GM12878 (cell line): Measurements from ENCODE around the gene CCDC184.

Experiments
- ASH2L ChIP-seq: fragments of 300-600, 200-600 bp; sonication (generic); IDR thresholded peaks from 2 replicates; pipeline ENCODE4 v1.6.1; 2017; ENCODE audit warnings: low read depth, mild to moderate bottlenecking, borderline replicate concordance
- BCL3 ChIP-seq: IDR thresholded peaks from 2 replicates; pipeline ENCODE4 v1.6.1; 2011; ENCODE audit warnings: borderline replicate concordance, low read depth, mild to moderate bottlenecking, moderate library complexity, low read length; ENCODE audit not compliant: insufficient read depth, poor library complexity, severe bottlenecking
- CTCF ChIP-seq, 3 experiments: IDR thresholded peaks in 2 of 3; conservative IDR thresholded peaks in 1 of 3; 2 replicates each; pipeline ENCODE4 v1.5.1; 2011; ENCODE audit warnings: low read depth in 3 of 3, low read length in 3 of 3, mild to moderate bottlenecking in 3 of 3, control low read depth in 2 of 3, moderate library complexity in 2 of 3, inconsistent platforms in 1 of 3, mixed read lengths in 1 of 3; ENCODE audit not compliant: control insufficient read depth in 2 of 3, insufficient read depth in 1 of 3; ENCODE audit errors: extremely low read depth in 1 of 3
- ESRRA ChIP-seq: IDR thresholded peaks from 2 replicates; pipeline ENCODE4 v1.6.1; 2012; ENCODE audit warnings: mild to moderate bottlenecking, low read length, improper control_type of control experiment
- EZH2 ChIP-seq: IDR thresholded peaks from 2 replicates; pipeline ENCODE4 v1.6.1; 2012; ENCODE audit warnings: low read depth, mild to moderate bottlenecking, control low read depth, inconsistent platforms, low read length, borderline replicate concordance; ENCODE audit not compliant: control insufficient read depth
- JUND ChIP-seq: IDR thresholded peaks from 2 replicates; pipeline ENCODE4 v1.6.1; 2012; ENCODE audit warnings: low read depth, mild to moderate bottlenecking, low read length, improper control_type of control experiment, moderate library complexity
- MYC ChIP-seq: IDR thresholded peaks from 2 replicates; pipeline ENCODE4 v1.6.1; 2011; ENCODE audit warnings: mild to moderate bottlenecking, low read length, moderate library complexity, inconsistent platforms; ENCODE audit not compliant: insufficient read depth, insufficient replicate concordance, insufficient read length, severe bottlenecking
- POLR2AphosphoS2 ChIP-seq: IDR thresholded peaks from 2 replicates; pipeline ENCODE4 v1.6.1; 2011; ENCODE audit warnings: low read depth, mild to moderate bottlenecking, low read length, improper control_type of control experiment, moderate library complexity
- SMAD5 ChIP-seq: IDR thresholded peaks from 2 replicates; pipeline ENCODE4 v1.6.1; 2016; ENCODE audit warnings: antibody characterized with exemption, low read depth
- SRF ChIP-seq, 2 experiments: IDR thresholded peaks; 2 replicates each; pipeline ENCODE4 v1.6.1; 2011; ENCODE audit warnings: low read depth in 2 of 2, low read length in 2 of 2, mild to moderate bottlenecking in 1 of 2, moderate library complexity in 1 of 2
- YY1 ChIP-seq: IDR thresholded peaks from 2 replicates; pipeline ENCODE4 v1.6.1; 2011; ENCODE audit warnings: low read depth, mild to moderate bottlenecking, low read length
- TF ChIP-seq, protein P1 (sequence below): IDR thresholded peaks from 2 replicates; pipeline ENCODE4 v1.6.1; 2012; ENCODE audit warnings: low read depth, low read length, improper control_type of control experiment

GRCh38 chr12:48156652-48157017 lies 26.8 kb upstream of the CCDC184 start:
- TF ChIP-seq EZH2, result no peak
- no peak for TF ChIP-seq POLR2AphosphoS2
- TF ChIP-seq SRF (IDR thresholded peaks at IDR 0.05; ENCODE audit: low read depth in 2 of 2, low read length in 2 of 2), result no peak
- no peak for TF ChIP-seq BCL3
- TF ChIP-seq CTCF (IDR thresholded peaks at IDR 0.05 in 2 of 3, conservative IDR thresholded peaks at IDR 0.05 in 1 of 3; ENCODE audit: control insufficient read depth in 2 of 3, extremely low read depth in 1 of 3, insufficient read depth in 1 of 3, low read depth in 3 of 3, low read length in 3 of 3), result no peak
- TF ChIP-seq MYC, result no peak
- TF ChIP-seq JUND, result no peak
- TF ChIP-seq ESRRA, result no peak
- TF ChIP-seq SMAD5, result no peak
- TF ChIP-seq YY1, result no peak
- no peak for TF ChIP-seq ASH2L
- TF ChIP-seq, protein P1, sequence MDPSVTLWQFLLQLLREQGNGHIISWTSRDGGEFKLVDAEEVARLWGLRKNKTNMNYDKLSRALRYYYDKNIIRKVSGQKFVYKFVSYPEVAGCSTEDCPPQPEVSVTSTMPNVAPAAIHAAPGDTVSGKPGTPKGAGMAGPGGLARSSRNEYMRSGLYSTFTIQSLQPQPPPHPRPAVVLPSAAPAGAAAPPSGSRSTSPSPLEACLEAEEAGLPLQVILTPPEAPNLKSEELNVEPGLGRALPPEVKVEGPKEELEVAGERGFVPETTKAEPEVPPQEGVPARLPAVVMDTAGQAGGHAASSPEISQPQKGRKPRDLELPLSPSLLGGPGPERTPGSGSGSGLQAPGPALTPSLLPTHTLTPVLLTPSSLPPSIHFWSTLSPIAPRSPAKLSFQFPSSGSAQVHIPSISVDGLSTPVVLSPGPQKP, result no peak
